OCI-LY3 (cell line): ENCODE measurements around the gene PASK.
"Not testable (repeated sequence)": the region's sequence is repeated elsewhere in the genome, so short reads cannot be mapped to it uniquely, and the experiment has no call there.

ENCODE experiments used
- H2AFZ ChIP-seq: fragments of 200-600, 300-600 bp; shearing (Covaris generic); 2 replicates; pipeline ENCODE4 v1.6.0; 2014; ENCODE audit warnings: antibody characterized with exemption, low read depth, low read length
- H3K27ac ChIP-seq: fragments of 200-600, 300-600 bp; sonication (generic); 2 replicates; pipeline ENCODE4 v1.5.1; 2014; ENCODE audit warnings: mild to moderate bottlenecking, low read length, moderate library complexity, mixed read lengths
- H3K27me3 ChIP-seq: fragments of 200-600, 300-600 bp; sonication (generic); 2 replicates; pipeline ENCODE4 v1.6.1; 2014; ENCODE audit warnings: low read depth, low read length, mixed read lengths
- H3K36me3 ChIP-seq: fragments of 200-600, 300-600 bp; sonication (generic); replicated peaks from 2 replicates; pipeline ENCODE3; 2014; ENCODE audit warnings: low read depth, low read length, mixed read lengths
- H3K4me1 ChIP-seq: fragments of 300-600, 200-600 bp; sonication (generic); 2 replicates; pipeline ENCODE4 v1.6.1; 2014; ENCODE audit warnings: low read length, mixed read lengths
- H3K4me2 ChIP-seq: fragments of 200-600, 300-600 bp; sonication (generic); 2 replicates; pipeline ENCODE4 v1.6.1; 2014; ENCODE audit warnings: low read length, mixed read lengths
- H3K4me3 ChIP-seq: fragments of 300-600, 200-600 bp; sonication (generic); 2 replicates; pipeline ENCODE4 v1.5.1; 2014; ENCODE audit warnings: antibody characterized with exemption, mild to moderate bottlenecking, low read length, moderate library complexity
- H3K79me2 ChIP-seq: fragments of 300-600, 200-600 bp; shearing (Covaris generic); 2 replicates; pipeline ENCODE4 v1.6.1; 2014; ENCODE audit warnings: mild to moderate bottlenecking, low read length, mixed read lengths
- H3K9ac ChIP-seq: fragments of 300-600, 200-600 bp; shearing (Covaris generic); 2 replicates; pipeline ENCODE4 v1.6.0; 2014; ENCODE audit warnings: mild to moderate bottlenecking, low read length, moderate library complexity
- H3K9me3 ChIP-seq: fragments of 200-600, 300-600 bp; shearing (Covaris generic); 2 replicates; pipeline ENCODE4 v1.6.1; 2014; ENCODE audit warnings: low read length, mixed read lengths; ENCODE audit not compliant: insufficient read depth
- H4K20me1 ChIP-seq: fragments of 200-600, 300-600 bp; sonication (generic); 2 replicates; pipeline ENCODE4 v1.6.1; 2016; ENCODE audit warnings: low read length, mixed read lengths; ENCODE audit not compliant: insufficient read depth
- CTCF ChIP-seq: fragments of 200-600, 300-600 bp; sonication (generic); IDR thresholded peaks from 2 replicates; pipeline ENCODE4 v1.5.1; 2014; ENCODE audit warnings: antibody characterized with exemption, low read length, low read depth
- EZH2phosphoT487 ChIP-seq: fragments of 200-600 bp; shearing (Covaris generic); IDR thresholded peaks from 2 replicates; pipeline ENCODE4 v1.6.1; 2018; ENCODE audit warnings: antibody characterized with exemption, mixed run types, low read depth

The PASK gene

GRCh38 chr2:241105641-241106040, 43.6 kb downstream of the PASK start:
- H4K20me1 ChIP-seq, result no peaks in the 10 kb centered on the region
- H3K27ac ChIP-seq, result no peak overlapping the region
- H3K36me3 ChIP-seq, result peaks cover 25% of the 10 kb centered on the region
- no peak for TF ChIP-seq EZH2phosphoT487
- no peak for TF ChIP-seq CTCF
- H2AFZ ChIP-seq, result no peak overlapping the region
- H3K9ac ChIP-seq, result no peak overlapping the region
- H3K27me3 ChIP-seq, result no peaks in the 10 kb centered on the region
- peaks cover 24% of the 10 kb centered on the region for H3K4me1 ChIP-seq
- H3K79me2 ChIP-seq, result peaks cover 53% of the 10 kb centered on the region
- no peak overlapping the region for H3K4me3 ChIP-seq
- H3K4me2 ChIP-seq, result no peak overlapping the region
- no peaks in the 10 kb centered on the region for H3K9me3 ChIP-seq

GRCh38 chr2:241104611-241105010, 44.7 kb downstream of the PASK start:
- not testable (repeated sequence) for H3K27ac ChIP-seq, H3K4me2 ChIP-seq, H3K4me3 ChIP-seq, H2AFZ ChIP-seq, H3K9me3 ChIP-seq, H3K27me3 ChIP-seq, H4K20me1 ChIP-seq, H3K9ac ChIP-seq
- Histone ChIP-seq H3K79me2 (peaks cover 53% of the 10 kb centered on the region), H3K4me1 (peaks cover 23% of the 10 kb centered on the region), H3K36me3 (peaks cover 33% of the 10 kb centered on the region)

- no peak overlapping the region for H2AFZ ChIP-seq
- H3K4me1 ChIP-seq, result peaks cover 37% of the 10 kb centered on the region
These were observed 46.1 kb downstream of the PASK start for GRCh38 chr2:241103176-241103595.

GRCh38 chr2:241102239-241102803, 47.0 kb downstream of the PASK start, which contains the start of gene MTERF4:
TSS of gene MTERF4 (minus strand) at chr2:241102287. CDS start at chr2:241102273, 14 bp downstream.
- H2AFZ ChIP-seq, result peak within 1 kb of the TSS; percentile 67; the same call in 1 of the 2 replicates
- TF ChIP-seq CTCF, result no peak
- TF ChIP-seq EZH2phosphoT487, result no peak
- H3K36me3 ChIP-seq, result peaks cover 40% of the 10 kb centered on the region
- H3K4me2 ChIP-seq, result peak within 1 kb of the TSS; percentile 89
- peak within 1 kb of the TSS; percentile 98 for H3K9ac ChIP-seq
- peak within 1 kb of the TSS; percentile 85 for H3K4me3 ChIP-seq
- H3K9me3 ChIP-seq, result no peaks in the 10 kb centered on the region
- H3K79me2 ChIP-seq, result peaks cover 64% of the 10 kb centered on the region
- H3K4me1 ChIP-seq, result peaks cover 46% of the 10 kb centered on the region
- peak within 1 kb of the TSS; percentile 89 for H3K27ac ChIP-seq
- no peaks in the 10 kb centered on the region for H3K27me3 ChIP-seq
- H4K20me1 ChIP-seq, result peaks cover 6% of the 10 kb centered on the region; the same call in 1 of the 2 replicates

More at GRCh38 chr2:241103176-241103595, 46.1 kb downstream of the PASK start:
- Histone ChIP-seq H3K36me3 (peaks cover 40% of the 10 kb centered on the region), H3K79me2 (peaks cover 56% of the 10 kb centered on the region), H3K4me3 (peak overlapping the region; percentile 85), H3K9me3 (no peaks in the 10 kb centered on the region), H3K27ac (peak overlapping the region; percentile 89), H3K4me2 (peak overlapping the region; percentile 89), H3K9ac (peak overlapping the region; percentile 98), H3K27me3 (no peaks in the 10 kb centered on the region), H4K20me1 (peaks cover 5% of the 10 kb centered on the region; the same call in 1 of the 2 replicates)
- TF ChIP-seq EZH2phosphoT487, result no peak
- TF ChIP-seq CTCF, result no peak
